PC-9 (cell line): ENCODE measurements around the gene NRG3. TPM values are rescaled to one million over a fixed set of nuclear protein-coding genes. Genes with fewer than 3 reads are reported as not detected.

Experiments
- BruUV-seq: library from RNA; stranded (reverse); fragments of 400-500 nt; replicated peaks from 2 replicates; lab custom pipeline; 2021; lab: Mats Ljungman, UMichigan
- CTCF ChIA-PET: fragments of 300-600 bp; sonication (Branson Sonifier 250); formaldehyde crosslinking; loops from one replicate; lab custom pipeline; 2022; ENCODE audit warnings: antibody characterized with exemption; lab: Charles Lee
- POLR2A ChIA-PET: fragments of 300-600 bp; sonication (Branson Sonifier 250); formaldehyde crosslinking; loops from one replicate; lab custom pipeline; 2022; ENCODE audit warnings: antibody characterized with exemption; ENCODE audit not compliant: unreplicated experiment; lab: Charles Lee
- DNase-seq, 2 experiments: peaks; one replicate each; pipeline versions ENCODE4 v3.0.0 to v3.0.0-alpha.2; 2015 to 2022; ENCODE audit warnings: mixed read lengths in 1 of 2
- H2AFZ ChIP-seq: fragments of 200-600 bp; sonication (generic); 2 replicates; pipeline ENCODE4 v1.8.1; 2017; ENCODE audit warnings: antibody characterized with exemption
- H3F3A ChIP-seq: fragments of 200-600 bp; sonication (generic); 2 replicates; pipeline ENCODE4 v1.8.1; 2017; ENCODE audit warnings: antibody characterized with exemption, mild to moderate bottlenecking, low read depth; ENCODE audit not compliant: insufficient read depth
- H3K27ac ChIP-seq: fragments of 200-600 bp; sonication (generic); 2 replicates; pipeline ENCODE4 v1.6.1; 2016; ENCODE audit warnings: mixed run types
- H3K27me3 ChIP-seq: fragments of 200-600 bp; sonication (generic); 2 replicates; pipeline ENCODE4 v1.6.1; 2016; ENCODE audit warnings: low read depth, mixed run types; ENCODE audit not compliant: insufficient read depth
- H3K36me3 ChIP-seq: fragments of 200-600 bp; sonication (generic); 2 replicates; pipeline ENCODE4 v1.6.1; 2016; ENCODE audit warnings: low read depth, mixed run types
- H3K4me1 ChIP-seq: fragments of 200-600 bp; sonication (generic); replicated peaks from 2 replicates; pipeline ENCODE4 v1.6.1; 2016; ENCODE audit warnings: mixed run types; ENCODE audit not compliant: insufficient read depth
- H3K4me2 ChIP-seq: fragments of 200-600 bp; sonication (generic); 2 replicates; pipeline ENCODE4 v1.6.1; 2017; ENCODE audit warnings: mixed run types
- H3K4me3 ChIP-seq: fragments of 200-600 bp; sonication (generic); 2 replicates; pipeline ENCODE4 v1.6.1; 2016; ENCODE audit warnings: mixed run types
- H3K79me2 ChIP-seq: fragments of 200-600 bp; sonication (generic); 2 replicates; pipeline ENCODE4 v1.6.1; 2017; ENCODE audit warnings: low read depth, mixed run types
- H3K9me2 ChIP-seq: fragments of 200-600 bp; sonication (generic); 2 replicates; pipeline ENCODE4 v1.8.1; 2017; ENCODE audit warnings: mild to moderate bottlenecking; ENCODE audit not compliant: insufficient read depth
- H3K9me3 ChIP-seq: fragments of 200-600 bp; sonication (generic); 2 replicates; pipeline ENCODE4 v1.8.1; 2016; ENCODE audit warnings: low read depth; ENCODE audit not compliant: insufficient read depth
- H4K20me1 ChIP-seq: fragments of 200-600 bp; sonication (generic); 2 replicates; pipeline ENCODE4 v1.8.1; 2017; ENCODE audit not compliant: insufficient read depth
- CTCF ChIP-seq: fragments of 200-600 bp; sonication (generic); conservative IDR thresholded peaks from 2 replicates; pipeline ENCODE4 v1.6.1; 2017; ENCODE audit warnings: mixed run types, antibody characterized with exemption, mild to moderate bottlenecking, moderate library complexity
- EZH2 ChIP-seq: fragments of 200-600 bp; sonication (generic); IDR thresholded peaks from 2 replicates; pipeline ENCODE4 v1.8.0; 2017; ENCODE audit warnings: antibody characterized with exemption, low read depth
- intact Hi-C: fragments of 100-400 bp; cut with micrococcal nuclease; formaldehyde crosslinking; loops from one replicate; pipeline ENCODE4 v1.10.0; 2022; ENCODE audit not compliant: unreplicated experiment
- total RNA-seq: library from RNA; stranded (reverse); gene quantifications from 2 replicates; pipeline ENCODE4 v1.2.3, GENCODE V29; 2021

The NRG3 gene
- total RNA-seq, 1 experiment from 2014 or later, result not detected

GRCh38 chr10:82888809-82889455 is 1013.9 kb downstream of the NRG3 start:
- Histone ChIP-seq H3K36me3 (no peaks in the 10 kb centered on the region), H2AFZ (no peak overlapping the region), H3K27me3 (peaks cover 31% of the 10 kb centered on the region), H3K9me2 (peaks cover 7% of the 10 kb centered on the region; the same call in 1 of the 2 replicates), H4K20me1 (no peaks in the 10 kb centered on the region), H3K79me2 (no peaks in the 10 kb centered on the region), H3K4me1 (no peaks in the 10 kb centered on the region), H3K4me3 (no peak overlapping the region), H3F3A (no peaks in the 10 kb centered on the region), H3K4me2 (no peak overlapping the region), H3K27ac (no peak overlapping the region), H3K9me3 (no peaks in the 10 kb centered on the region)
- ChIA-PET POLR2A (no interaction called here), CTCF (no interaction called here)
- BruUV-seq, result no TSS peak
- no peak for DNase-seq
- TF ChIP-seq CTCF, result no peak
- no peak for TF ChIP-seq EZH2
- intact Hi-C loops, result no loop called here

- Histone ChIP-seq H3K27me3 (peaks cover 31% of the 10 kb centered on the region), H3K79me2 (no peaks in the 10 kb centered on the region), H2AFZ (no peak overlapping the region), H4K20me1 (no peaks in the 10 kb centered on the region), H3K27ac (no peak overlapping the region), H3K9me2 (peaks cover 8% of the 10 kb centered on the region; the same call in 1 of the 2 replicates), H3K9me3 (no peaks in the 10 kb centered on the region), H3K36me3 (no peaks in the 10 kb centered on the region), H3K4me1 (no peaks in the 10 kb centered on the region), H3K4me2 (no peak overlapping the region), H3K4me3 (no peak overlapping the region), H3F3A (no peaks in the 10 kb centered on the region)
- CTCF ChIA-PET, result no interaction called here
- TF ChIP-seq CTCF (no peak), EZH2 (no peak)
- no peak for DNase-seq
- no TSS peak for BruUV-seq
- intact Hi-C loops, result no loop called here
- POLR2A ChIA-PET, result no interaction called here
These were observed 1014.7 kb downstream of the NRG3 start for GRCh38 chr10:82889728-82890127.

GRCh38 chr10:82890573-82890972 is 1015.6 kb downstream of the NRG3 start:
- Histone ChIP-seq H2AFZ (no peak overlapping the region), H3K4me2 (no peak overlapping the region), H3K36me3 (no peaks in the 10 kb centered on the region), H4K20me1 (no peaks in the 10 kb centered on the region), H3K4me3 (no peak overlapping the region), H3K27me3 (peaks cover 30% of the 10 kb centered on the region), H3K79me2 (no peaks in the 10 kb centered on the region), H3K4me1 (no peaks in the 10 kb centered on the region), H3K9me2 (peaks cover 8% of the 10 kb centered on the region; the same call in 1 of the 2 replicates), H3K9me3 (no peaks in the 10 kb centered on the region), H3F3A (no peaks in the 10 kb centered on the region), H3K27ac (no peak overlapping the region)
- TF ChIP-seq CTCF (no peak), EZH2 (no peak)
- BruUV-seq, result no TSS peak
- DNase-seq, result no peak
- POLR2A ChIA-PET, result no interaction called here
- CTCF ChIA-PET, result no interaction called here
- intact Hi-C loops, result no loop called here
